Activated naive CD4-positive, alpha-beta T cell treated with anti-CD3 and anti-CD28 coated beads, Interleukin-2, amount 50 U/mL, for 72 hours (primary cell): ENCODE data around the gene TRIM34. TPM values are rescaled to one million over a fixed set of nuclear protein-coding genes. Genes with fewer than 3 reads are reported as not detected.
"Not testable (repeated sequence)": the region's sequence is repeated elsewhere in the genome, so short reads cannot be mapped to it uniquely, and the experiment has no call there.

Source experiments
- ATAC-seq, 2 donors: fragments of 150-1000 bp; cut with Tn5 transposase; 2 replicates each; pipeline ENCODE4 v1.10.0; 2021; ENCODE audit warnings: mild to moderate bottlenecking in 2 of 2, moderate library complexity in 2 of 2
- DNase-seq, 2 donors: peaks; one replicate each; pipeline ENCODE4 v3.0.0; 2021 to 2022; ENCODE audit warnings: low spot score in 2 of 2
- H3K27ac Mint-ChIP-seq, 2 donors: one replicate each; pipeline ENCODE4 v1.8.0; 2022; ENCODE audit warnings: mild to moderate bottlenecking in 2 of 2, mixed read lengths in 2 of 2
- H3K36me3 Mint-ChIP-seq, 2 donors: one replicate each; pipeline ENCODE4 v1.8.0; 2022; ENCODE audit warnings: mixed read lengths in 2 of 2
- H3K9me3 Mint-ChIP-seq, 2 donors: one replicate each; pipeline ENCODE4 v1.8.0; 2022; ENCODE audit warnings: mixed read lengths in 2 of 2
- total RNA-seq, 2 donors: library from RNA; stranded (reverse); gene quantifications; one replicate each; pipeline ENCODE4 v1.2.3, GENCODE V29; 2022

The TRIM34 gene
- total RNA-seq, 2 donors from 2014 or later: 10.9 to 12.0 TPM

DNA sequence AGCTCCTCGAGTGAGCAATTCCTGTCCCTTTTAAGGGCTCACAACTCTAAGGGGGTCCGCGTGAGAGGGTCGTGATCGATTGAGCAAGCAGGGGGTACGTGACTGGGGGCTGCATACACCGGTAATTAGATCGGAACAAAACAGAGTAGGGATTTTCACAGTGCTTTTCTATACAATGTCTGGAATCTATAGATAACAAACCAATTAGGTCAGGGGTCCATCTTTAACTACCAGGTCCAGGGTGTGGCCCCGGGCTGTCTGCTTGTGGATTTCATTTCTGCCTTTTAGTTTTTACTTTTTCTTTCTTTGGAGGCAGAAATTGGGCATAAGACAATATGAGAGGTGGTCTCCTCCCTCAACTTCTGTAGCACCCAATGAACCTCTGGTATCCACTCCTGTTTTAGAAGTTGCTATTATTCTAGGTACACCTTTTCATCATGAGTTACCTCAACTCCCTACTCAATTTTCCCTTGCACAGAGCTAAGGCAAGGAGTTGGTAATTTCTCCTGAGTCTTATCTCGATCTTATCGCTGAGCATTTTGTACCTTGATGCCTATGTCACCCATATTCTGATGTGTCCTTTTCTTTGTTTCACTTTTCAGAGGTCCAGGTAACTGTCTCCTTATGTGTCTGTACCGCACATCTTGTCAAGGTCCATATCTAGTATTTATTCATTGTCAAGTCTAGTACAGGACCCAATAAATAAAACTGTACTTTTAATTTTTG, 66.6 kb downstream of the TRIM34 start:
- H3K9me3 Mint-ChIP-seq, DNase-seq: not testable (repeated sequence)
- peak overlapping the region; percentile 97 to 99 for H3K27ac Mint-ChIP-seq
- ATAC-seq: peak in 1 of 2 donors; percentile 51
- peaks cover 38 to 48% of the 10 kb centered on the region in 2 donors for H3K36me3 Mint-ChIP-seq

DNA sequence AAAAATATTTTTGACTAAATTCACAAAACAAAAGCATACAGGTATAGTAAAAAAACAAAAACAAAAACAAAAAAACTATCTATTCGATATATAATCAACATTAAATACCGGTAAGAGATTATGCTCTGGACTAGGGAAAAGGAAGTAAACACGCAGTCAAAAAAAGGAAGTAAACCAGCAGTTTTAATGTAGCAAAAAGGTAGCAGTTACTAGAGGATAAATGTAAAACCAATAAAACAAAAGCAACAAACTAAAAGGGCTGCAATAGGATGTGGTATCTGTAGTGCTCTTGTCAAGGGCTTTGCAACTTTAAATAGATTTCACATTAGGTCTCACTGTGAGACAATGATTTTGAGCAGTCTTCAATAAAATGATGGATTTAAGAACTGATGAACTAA, 67.2 kb downstream of the TRIM34 start:
- Mint-ChIP-seq H3K9me3 (no peaks in the 10 kb centered on the region), H3K36me3 (peaks cover 38 to 52% of the 10 kb centered on the region in 2 donors), H3K27ac (peak overlapping the region; percentile 91 to 99)
- no peak for ATAC-seq
- no peak for DNase-seq

Other genes starting within 250 kb of the TRIM34 start
- gene OR51M1, start 241.2 kb upstream of the TRIM34 start, total RNA-seq: not detected
- gene OR51Q1, start 202.9 kb upstream of the TRIM34 start, total RNA-seq: not detected
- gene OR51I1, start 183.5 kb upstream of the TRIM34 start, total RNA-seq: not detected
- not detected for gene OR51I2, start 175.7 kb upstream of the TRIM34 start, total RNA-seq
- gene OR52D1, start 136.3 kb upstream of the TRIM34 start, total RNA-seq: not detected
- under 1 TPM; 0.10 to 0.25 TPM for gene UBQLN3, start 115.0 kb upstream of the TRIM34 start, total RNA-seq
- under 1 TPM; 0.21 to 0.32 TPM for gene UBQLNL, start 108.3 kb upstream of the TRIM34 start, total RNA-seq
- gene OR52H1, start 76.5 kb upstream of the TRIM34 start, total RNA-seq: under 1 TPM in 1 of 2 donors, not detected in 1; 0.23 TPM
- gene OR52B6, start 44.1 kb upstream of the TRIM34 start, total RNA-seq: not detected
- gene TRIM6, start 28.4 kb upstream of the TRIM34 start, total RNA-seq: 1 to 10 TPM in 1 of 2 donors, under 1 TPM in 1; 0.80 to 1.6 TPM
- gene TRIM5, start 60.1 kb downstream of the TRIM34 start, total RNA-seq: 10 to 100 TPM; 30.2 to 31.9 TPM
- 100 to 1,000 TPM; 151 to 228 TPM for gene TRIM22, start 64.8 kb downstream of the TRIM34 start, total RNA-seq
- under 1 TPM; 0.48 to 0.93 TPM for gene OR56B1, start 111.4 kb downstream of the TRIM34 start, total RNA-seq
- gene OR52N4, start 129.2 kb downstream of the TRIM34 start, total RNA-seq: 1 to 10 TPM in 1 of 2 donors, under 1 TPM in 1; 0.41 to 1.3 TPM
- under 1 TPM in 1 of 2 donors, not detected in 1; 0.08 TPM for gene OR52N5, start 158.4 kb downstream of the TRIM34 start, total RNA-seq
- under 1 TPM; 0.14 to 0.58 TPM for gene OR52N1, start 166.3 kb downstream of the TRIM34 start, total RNA-seq
- not detected for gene OR52N2, start 183.9 kb downstream of the TRIM34 start, total RNA-seq
- not detected for gene OR52E6, start 216.9 kb downstream of the TRIM34 start, total RNA-seq
- not detected for gene OR52E8, start 232.7 kb downstream of the TRIM34 start, total RNA-seq